Measurements from ENCODE around the gene SPECC1. TPM values are rescaled to one million over a fixed set of nuclear protein-coding genes. Genes with fewer than 3 reads are reported as not detected.

SPECC1 gene
- total RNA-seq, 1 experiment from 2014 or later = 46.4 TPM

- intact Hi-C loops (cut with micrococcal nuclease) = no loop called here
- ATAC-seq (no peak), DNase-seq (no peak)
- Histone ChIP-seq H3K36me3 (ENCODE audit: low read depth, low read length) (peaks cover 13% of the 10 kb centered on the region), H4K20me1 (ENCODE audit: low read length) (peaks cover 36% of the 10 kb centered on the region), H3F3A (ENCODE audit: low read length, unreplicated experiment) (peaks cover 6% of the 10 kb centered on the region), H3K79me2 (ENCODE audit: low read length) (peaks cover 43% of the 10 kb centered on the region), H3K9ac (ENCODE audit: low read length) (no peak overlapping the region), H3K27me3 (ENCODE audit: low read length) (no peaks in the 10 kb centered on the region), H3K9me2 (replicated peaks; ENCODE audit: low read length) (no peaks in the 10 kb centered on the region), H3K27ac (ENCODE audit: low read length) (no peak overlapping the region), H2AFZ (ENCODE audit: low read length) (no peak overlapping the region), H3K4me3 (ENCODE audit: low read length) (no peak overlapping the region), H3K4me1 (ENCODE audit: insufficient read depth, low read length) (peaks cover 34% of the 10 kb centered on the region), H3K9me3 (ENCODE audit: low read length) (no peaks in the 10 kb centered on the region), H3K4me2 (ENCODE audit: low read length) (peak overlapping the region; percentile 22; the same call in 1 of the 2 replicates)
- CTCF ChIA-PET = no interaction called here
- BruUV-seq (replicated peaks) = no TSS peak
- TF ChIP-seq EZH2 (IDR thresholded peaks at IDR 0.05; ENCODE audit: low read length, unreplicated experiment) (no peak), EZH2phosphoT487 (IDR thresholded peaks at IDR 0.05; ENCODE audit: borderline replicate concordance, low read length) (no peak), CTCF (conservative IDR thresholded peaks at IDR 0.05; ENCODE audit: low read depth, low read length) (no peak)
- POLR2A ChIA-PET (ENCODE audit: unreplicated experiment) = no interaction called here
Observed at GRCh38 chr17:20207262-20207985, 198.3 kb downstream of the SPECC1 start.

GRCh38 chr17:20208717-20209116 lies 199.6 kb downstream of the SPECC1 start:
- Histone ChIP-seq H3K9me3 (ENCODE audit: low read length) (no peaks in the 10 kb centered on the region), H3K4me3 (ENCODE audit: low read length) (no peak overlapping the region), H3F3A (ENCODE audit: low read length, unreplicated experiment) (peaks cover 6% of the 10 kb centered on the region), H4K20me1 (ENCODE audit: low read length) (peaks cover 23% of the 10 kb centered on the region), H3K4me2 (ENCODE audit: low read length) (no peak overlapping the region), H2AFZ (ENCODE audit: low read length) (no peak overlapping the region), H3K79me2 (ENCODE audit: low read length) (peaks cover 31% of the 10 kb centered on the region), H3K27me3 (ENCODE audit: low read length) (no peaks in the 10 kb centered on the region), H3K27ac (ENCODE audit: low read length) (no peak overlapping the region), H3K4me1 (ENCODE audit: insufficient read depth, low read length) (peaks cover 30% of the 10 kb centered on the region), H3K9me2 (replicated peaks; ENCODE audit: low read length) (no peaks in the 10 kb centered on the region), H3K36me3 (ENCODE audit: low read depth, low read length) (peaks cover 13% of the 10 kb centered on the region), H3K9ac (ENCODE audit: low read length) (no peak overlapping the region)
- intact Hi-C loops (cut with micrococcal nuclease) = no loop called here
- TF ChIP-seq EZH2phosphoT487 (IDR thresholded peaks at IDR 0.05; ENCODE audit: borderline replicate concordance, low read length) = no peak
- TF ChIP-seq EZH2 (IDR thresholded peaks at IDR 0.05; ENCODE audit: low read length, unreplicated experiment) = no peak
- no peak for TF ChIP-seq CTCF (conservative IDR thresholded peaks at IDR 0.05; ENCODE audit: low read depth, low read length)
- no TSS peak for BruUV-seq (replicated peaks)
- CTCF ChIA-PET = no interaction called here
- DNase-seq = no peak
- POLR2A ChIA-PET (ENCODE audit: unreplicated experiment) = interaction anchor here (0.7 kb wide), 1 partner anchor 63 kb away, joined by 3 read pairs; no protein-coding TSS in a partner anchor
- no peak for ATAC-seq

- intact Hi-C loops (cut with micrococcal nuclease) = no loop called here
- H3F3A ChIP-seq (ENCODE audit: low read length, unreplicated experiment) = peaks cover 6% of the 10 kb centered on the region
- H3K4me3 ChIP-seq (ENCODE audit: low read length) = no peak overlapping the region
- no peaks in the 10 kb centered on the region for H3K9me2 ChIP-seq (replicated peaks; ENCODE audit: low read length)
- no peak overlapping the region for H3K27ac ChIP-seq (ENCODE audit: low read length)
- peaks cover 29% of the 10 kb centered on the region for H3K4me1 ChIP-seq (ENCODE audit: insufficient read depth, low read length)
- DNase-seq (no peak), ATAC-seq (no peak)
- H3K36me3 ChIP-seq (ENCODE audit: low read depth, low read length) = 0 out of 2 replicates have a peak, but pooled peaks cover 5% of the 10 kb centered on the region
- H3K4me2 ChIP-seq (ENCODE audit: low read length) = no peak overlapping the region
- ChIA-PET CTCF (no interaction called here), POLR2A (ENCODE audit: unreplicated experiment) (no interaction called here)
- H3K9me3 ChIP-seq (ENCODE audit: low read length) = no peaks in the 10 kb centered on the region
- no peak for TF ChIP-seq EZH2 (IDR thresholded peaks at IDR 0.05; ENCODE audit: low read length, unreplicated experiment)
- TF ChIP-seq EZH2phosphoT487 (IDR thresholded peaks at IDR 0.05; ENCODE audit: borderline replicate concordance, low read length) = no peak
- TF ChIP-seq CTCF (conservative IDR thresholded peaks at IDR 0.05; ENCODE audit: low read depth, low read length) = no peak
- no peak overlapping the region for H2AFZ ChIP-seq (ENCODE audit: low read length)
- no TSS peak for BruUV-seq (replicated peaks)
- H3K79me2 ChIP-seq (ENCODE audit: low read length) = peaks cover 23% of the 10 kb centered on the region
- no peak overlapping the region for H3K9ac ChIP-seq (ENCODE audit: low read length)
- peaks cover 20% of the 10 kb centered on the region for H4K20me1 ChIP-seq (ENCODE audit: low read length)
- no peaks in the 10 kb centered on the region for H3K27me3 ChIP-seq (ENCODE audit: low read length)
Observed at GRCh38 chr17:20210180-20210579, 201.0 kb downstream of the SPECC1 start.

All from PC-3 (cell line).